SIG-M5 treated with dmso at 0.1 percent for 504 hours (cell line): ENCODE data around the gene MYO1A.

Experiments used
- DNase-seq: peaks from one replicate; lab custom pipeline; 2025; ENCODE audit not compliant: unreplicated experiment; lab: John Stamatoyannopoulos, UW

MYO1A gene

GRCh38 chr12:57019983-57020719, 29.8 kb downstream of the MYO1A start:
- no peak for DNase-seq

GRCh38 chr12:57018906-57019305, 31.0 kb downstream of the MYO1A start:
- no peak for DNase-seq

DNA sequence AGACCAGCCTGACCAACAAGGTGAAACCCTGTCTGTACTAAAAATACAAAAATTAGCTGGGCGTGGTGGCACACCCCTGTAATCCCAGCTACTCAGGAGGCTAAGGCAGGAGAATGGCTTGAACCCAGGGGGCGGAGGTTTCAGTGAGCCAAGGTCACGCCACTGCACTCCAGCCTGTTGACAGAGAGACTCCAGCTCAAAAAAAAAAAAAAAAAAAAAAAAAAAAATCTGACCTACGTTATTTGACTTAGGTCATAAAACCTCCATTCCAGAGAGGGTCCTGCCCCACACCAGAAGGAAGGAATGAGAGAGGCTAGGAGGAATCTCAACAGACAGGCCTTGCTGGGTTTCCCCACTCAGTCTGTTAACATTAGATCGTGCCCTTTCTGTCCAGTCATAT, 31.6 kb downstream of the MYO1A start:
- peak; percentile 13 for DNase-seq

DNA sequence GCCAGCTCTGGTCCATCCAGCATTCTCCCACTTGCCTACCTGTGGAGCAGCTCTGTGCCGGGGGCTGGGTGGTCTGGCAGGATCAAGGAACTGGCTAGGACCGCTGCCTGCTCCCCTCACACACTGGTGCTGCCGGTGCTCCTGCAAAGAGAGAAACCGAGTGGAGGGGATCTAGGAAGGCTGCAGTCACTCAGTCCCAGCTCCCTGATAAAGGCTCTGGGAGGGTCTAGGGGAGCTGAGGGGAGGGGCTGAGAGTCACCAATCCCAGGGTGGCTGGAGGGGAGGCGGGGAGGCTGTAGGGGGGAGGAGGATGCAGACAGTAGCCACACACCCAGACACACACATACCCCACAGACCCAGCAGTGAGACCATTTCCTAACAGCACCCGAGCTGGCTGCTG, 33.6 kb downstream of the MYO1A start, which contains the start of gene TAC3:
Gene TAC3, minus strand, starts transcription at position 182 of the 400 bp plus-strand sequence. CDS start 732 bp downstream, outside the sequence.
- DNase-seq = no peak

- DNase-seq = no peak
These were observed 37.1 kb downstream of the MYO1A start for GRCh38 chr12:57012600-57013465.

- DNase-seq = no peak
These were observed 38.2 kb downstream of the MYO1A start for GRCh38 chr12:57011438-57012424.

DNA sequence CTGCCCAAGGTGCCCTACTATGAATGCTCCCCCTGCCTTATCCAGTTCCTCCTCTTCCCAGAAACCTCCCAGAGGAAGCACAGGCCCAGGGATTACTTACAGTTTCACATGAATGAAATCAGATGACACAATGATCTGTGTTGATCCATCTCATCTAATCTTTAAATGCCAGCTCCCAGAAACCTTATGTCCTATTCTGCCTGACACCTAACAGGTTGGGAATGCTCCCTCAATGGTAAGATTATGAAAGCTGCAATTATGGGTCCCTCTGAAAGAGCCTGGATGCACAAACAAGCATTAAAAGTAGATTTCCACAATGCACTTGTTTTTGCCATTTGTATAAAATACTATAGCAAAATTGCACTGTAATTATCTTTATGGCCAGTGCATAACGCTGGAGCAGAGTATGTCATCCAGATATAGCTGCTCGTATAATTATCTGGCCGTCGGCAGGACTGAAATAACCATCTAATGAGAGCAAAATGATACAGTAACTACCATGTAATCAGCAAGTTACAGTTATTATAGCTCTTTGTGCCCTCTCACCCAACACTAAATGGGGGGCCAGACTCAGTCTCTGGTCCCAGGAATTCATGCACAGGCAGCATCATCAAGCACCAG, 39.2 kb downstream of the MYO1A start:
- DNase-seq = no peak

DNA sequence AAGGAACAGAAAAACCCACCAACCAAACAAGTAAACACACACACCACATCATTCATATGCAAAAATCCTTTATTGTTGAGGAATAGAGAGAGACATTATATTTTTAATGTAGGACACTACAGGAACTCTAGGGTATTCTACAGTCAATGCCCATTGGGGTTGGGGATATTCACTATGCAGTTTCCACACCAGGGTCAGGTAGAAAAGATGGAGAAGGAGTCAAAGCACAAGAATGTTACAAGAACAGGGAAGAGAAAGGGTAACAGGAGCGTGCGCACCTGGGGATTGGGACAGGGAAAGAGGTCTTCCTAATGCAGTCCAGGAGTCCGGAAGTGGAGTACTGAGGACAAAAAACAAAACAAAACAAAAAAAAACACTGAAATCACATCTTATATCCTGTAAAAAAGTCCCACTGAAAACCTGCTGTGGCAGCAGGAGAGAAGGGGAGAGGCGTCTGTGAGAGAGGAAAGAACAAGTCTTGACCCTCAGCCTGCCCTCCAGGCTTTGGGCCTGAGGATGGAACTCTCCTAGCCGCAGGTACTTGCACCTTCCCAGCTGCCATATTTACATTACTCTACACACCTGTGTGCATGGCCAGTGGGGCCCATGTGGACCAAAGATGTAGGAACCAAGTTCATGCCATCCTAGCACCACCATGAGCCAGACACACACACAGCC, 39.8 kb downstream of the MYO1A start:
- DNase-seq = no peak

DNA sequence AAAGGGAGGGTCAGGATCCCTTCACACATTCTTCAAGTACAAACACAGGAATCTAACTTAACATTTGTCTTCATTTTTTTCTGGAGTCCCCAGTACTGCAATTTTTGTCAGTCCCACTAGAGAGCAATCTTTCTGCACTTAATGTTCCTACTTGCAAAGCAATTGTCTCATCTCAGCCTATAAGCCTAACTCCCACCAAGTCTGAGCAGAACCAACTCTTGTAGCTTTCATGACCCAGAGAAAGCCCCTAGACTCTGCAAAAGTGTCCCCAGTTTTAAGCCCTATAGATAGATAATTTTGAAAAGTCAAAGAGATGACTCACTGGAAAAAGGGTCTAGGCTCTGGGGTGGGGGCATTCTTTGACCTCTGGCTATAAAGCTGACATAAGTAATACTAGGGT, 41.8 kb downstream of the MYO1A start:
- DNase-seq = peak; percentile 84

DNA sequence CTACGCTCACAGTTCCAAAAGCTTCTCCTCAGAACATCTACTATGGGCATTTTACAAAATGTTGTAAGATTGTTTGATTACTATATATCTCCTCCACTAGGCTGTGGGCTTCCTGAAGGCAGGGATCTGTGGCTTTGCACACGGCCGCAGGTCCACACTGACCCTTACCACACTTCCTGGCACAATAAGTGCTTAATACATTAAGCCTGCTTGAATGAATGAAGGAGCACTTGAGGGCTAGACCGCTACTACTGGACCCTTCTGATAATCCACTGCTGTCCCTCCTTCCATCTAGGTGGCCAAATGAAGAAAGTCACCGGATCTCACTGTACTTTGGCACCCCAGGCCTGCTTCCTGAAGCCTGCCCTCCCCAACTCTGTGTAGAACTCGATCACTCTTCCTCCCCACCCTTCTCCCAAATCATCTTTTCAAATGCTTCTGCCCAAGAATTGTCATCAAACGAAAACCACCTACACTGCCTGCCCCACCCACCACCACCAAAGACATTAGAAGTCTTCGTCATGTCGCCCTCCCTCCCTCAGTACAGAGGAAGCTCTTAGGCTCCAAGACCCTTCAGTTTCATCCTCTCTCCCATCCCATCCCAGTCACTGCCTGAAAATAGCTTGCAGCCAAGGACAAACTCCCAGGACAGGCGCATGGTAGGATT, 43.0 kb downstream of the MYO1A start:
- peak; percentile 71 for DNase-seq

DNA sequence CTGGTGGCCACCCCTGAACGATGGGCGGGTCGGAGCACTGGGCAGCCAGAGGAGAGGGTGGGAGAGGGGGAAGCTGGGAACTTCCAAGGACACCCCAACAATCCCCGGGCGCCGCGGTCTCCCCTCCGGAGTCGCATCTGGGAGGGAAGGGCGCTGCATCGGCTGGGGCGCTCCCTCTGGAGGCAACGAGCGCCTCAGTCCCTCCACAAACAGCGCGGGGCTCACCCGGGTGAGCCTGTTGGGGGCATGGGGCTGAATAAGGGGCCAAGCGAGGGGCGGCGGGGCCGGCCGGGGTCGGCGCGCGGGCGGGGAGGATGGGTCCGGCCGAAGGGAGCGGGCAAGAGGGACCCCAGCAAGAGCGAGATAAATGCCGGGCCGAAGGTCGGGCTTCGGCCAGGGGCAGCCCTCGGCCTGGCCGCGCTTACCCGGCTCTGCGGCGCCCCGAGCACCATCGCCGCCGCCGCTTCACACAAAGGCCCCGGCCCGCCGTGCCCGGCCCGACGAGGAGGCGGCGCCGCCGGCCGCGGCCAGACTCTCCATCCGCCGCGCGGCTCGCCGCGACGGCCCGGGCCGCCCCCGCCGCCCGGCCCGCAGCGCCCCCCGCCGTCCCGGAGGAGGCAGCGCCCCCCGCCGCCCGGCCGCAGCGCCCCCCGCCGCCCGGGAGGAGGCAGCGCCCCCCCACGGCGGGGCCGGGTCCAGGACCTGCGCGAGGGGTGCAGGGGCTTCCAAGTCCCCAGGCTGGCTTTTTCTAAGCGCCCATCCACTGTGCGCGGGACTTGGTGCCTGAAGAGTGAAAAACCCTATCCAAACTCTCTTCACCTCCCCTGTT, 43.7 kb downstream of the MYO1A start, which contains the start of gene ZBTB39:
Gene ZBTB39, minus strand, starts transcription at position 567 of the 829 bp plus-strand sequence. CDS start 1,629 bp downstream, outside the sequence.
- peak; percentile 71 for DNase-seq

DNA sequence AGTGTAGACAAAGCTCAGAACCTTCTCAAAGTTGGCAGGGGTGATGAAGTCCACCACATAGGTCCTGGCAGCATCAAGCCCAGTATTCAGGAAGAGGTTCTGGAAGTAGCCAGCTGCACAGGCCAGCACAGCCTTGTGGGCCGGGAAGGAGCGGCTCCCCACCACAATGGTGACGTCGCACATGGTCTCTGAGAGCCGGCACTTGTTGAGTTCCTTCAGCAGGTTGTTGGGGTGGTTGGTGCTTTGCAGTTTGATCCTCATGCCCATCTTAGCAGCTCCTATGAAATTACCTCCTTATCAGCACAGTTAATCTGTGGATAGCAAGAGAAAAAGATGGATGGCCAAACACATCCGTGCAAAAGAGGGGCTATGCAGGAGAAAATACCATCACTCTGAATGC, 45.3 kb downstream of the MYO1A start:
- DNase-seq = no peak

DNA sequence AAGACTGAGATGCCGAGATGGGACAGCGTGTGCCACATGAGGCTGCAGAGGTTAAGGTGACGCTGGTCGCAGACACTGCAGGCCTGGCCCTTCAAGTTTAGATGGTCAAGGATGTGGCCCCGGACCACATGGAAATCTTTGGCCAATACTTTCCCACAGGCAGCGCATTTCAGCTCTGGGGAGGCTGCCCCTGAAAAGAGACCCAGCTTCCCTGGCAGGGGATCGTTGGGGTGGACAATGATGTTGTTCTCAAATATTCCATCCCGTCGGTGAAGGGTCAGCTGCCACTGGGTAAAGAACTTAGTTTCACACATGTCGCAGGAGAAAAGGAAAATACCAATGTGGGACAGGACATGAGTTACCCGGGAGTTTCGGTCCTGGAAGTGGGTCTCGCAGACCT, 46.5 kb downstream of the MYO1A start:
- DNase-seq = no peak

DNA sequence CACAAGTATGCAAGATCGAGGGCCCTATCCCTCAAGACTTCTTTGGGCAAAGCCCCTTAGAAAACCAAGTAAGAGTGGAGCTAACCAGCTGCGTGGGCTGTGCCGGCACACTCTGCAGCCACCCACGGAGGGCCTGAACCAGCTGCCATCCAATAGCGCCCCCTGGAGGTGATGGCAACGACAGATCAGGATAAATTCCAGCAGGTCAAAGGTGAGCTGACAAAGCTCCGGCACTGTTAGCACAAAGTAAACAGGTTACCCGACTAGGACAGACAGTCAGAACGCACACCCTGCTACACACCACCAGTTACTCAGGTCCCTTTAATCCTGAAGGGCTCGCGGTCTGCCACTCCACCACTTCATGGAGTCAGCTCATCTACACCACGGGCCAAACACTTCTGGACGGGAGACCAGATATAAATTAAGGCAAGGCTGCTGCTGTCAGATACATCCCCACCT, 48.5 kb downstream of the MYO1A start:
- peak; percentile 45 for DNase-seq

GRCh38 chr12:57000393-57000792, 49.5 kb downstream of the MYO1A start:
- no peak for DNase-seq

DNA sequence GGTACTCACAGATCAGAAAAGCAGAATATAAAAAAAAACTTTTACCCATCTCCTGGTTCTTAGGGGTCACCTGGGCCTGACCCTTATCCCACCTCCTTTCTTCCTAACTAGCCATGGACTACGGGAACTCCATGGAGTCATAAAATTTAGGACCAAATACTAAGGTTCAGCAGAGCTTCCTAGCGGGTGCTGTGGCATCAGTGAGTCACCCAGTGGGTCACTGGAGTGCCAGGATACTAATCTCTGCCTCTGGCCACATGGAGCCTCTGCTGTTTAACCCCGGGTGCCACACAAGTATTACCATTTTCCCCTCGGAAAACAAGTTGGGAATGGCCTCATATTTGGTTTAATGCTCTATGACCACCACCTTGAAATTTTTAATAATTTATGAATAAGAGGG, 50.5 kb downstream of the MYO1A start:
- DNase-seq = no peak

DNA sequence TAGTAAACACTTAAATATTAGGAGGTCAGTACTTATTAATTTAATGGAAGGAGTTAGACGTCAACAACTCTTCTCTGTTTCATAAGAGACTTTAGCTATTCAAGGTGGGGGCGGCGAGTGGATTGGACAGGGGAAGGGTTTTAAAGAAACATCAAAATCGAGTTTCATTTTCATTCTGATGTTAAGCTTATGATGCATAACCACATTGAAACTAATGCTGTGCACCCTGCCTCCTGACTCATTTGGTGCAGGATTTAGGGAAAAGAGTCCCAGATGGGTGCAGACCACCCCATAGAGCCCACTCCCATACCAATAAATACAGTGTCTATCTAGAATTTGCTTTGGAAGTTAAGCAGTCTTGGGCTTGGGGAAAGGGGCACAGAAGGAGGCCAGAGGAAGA, 50.9 kb downstream of the MYO1A start:
- DNase-seq = no peak

DNA sequence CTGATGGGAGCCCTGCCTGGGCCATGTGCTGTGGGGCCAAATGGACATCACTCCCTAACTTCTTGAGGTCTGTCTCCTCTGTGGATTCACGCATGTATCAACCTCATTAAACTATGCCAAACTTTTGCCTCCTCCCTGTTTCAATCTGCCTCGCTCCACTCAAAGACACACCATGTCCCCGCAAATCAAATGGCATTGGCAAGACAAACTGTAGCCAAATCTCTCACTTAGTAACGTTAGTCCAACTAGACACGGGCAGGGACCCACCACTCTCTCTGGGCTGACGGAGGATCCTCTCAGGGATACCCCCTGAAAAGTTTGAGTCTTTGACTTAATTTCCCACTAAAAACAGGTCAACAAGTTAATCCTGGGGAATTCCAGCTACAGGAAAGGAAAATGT, 51.6 kb downstream of the MYO1A start:
- DNase-seq = no peak
